Hepatocyte (in vitro differentiated cells): Measurements from ENCODE around the gene AVPI1.

Experiments used
- EZH2 ChIP-seq: fragments of 200-600 bp; sonication (generic); IDR thresholded peaks from 2 replicates; pipeline ENCODE4 v1.6.1; 2016; ENCODE audit warnings: antibody characterized with exemption, mild to moderate bottlenecking, borderline replicate concordance
- EZH2phosphoT487 ChIP-seq: fragments of 200-600 bp; sonication (generic); IDR thresholded peaks from one replicate; pipeline ENCODE4 v1.6.1; 2018; ENCODE audit warnings: antibody characterized with exemption, mild to moderate bottlenecking, low read depth, moderate library complexity; ENCODE audit not compliant: unreplicated experiment, severe bottlenecking
- TF ChIP-seq, protein P1 (sequence below): fragments of 200-600 bp; sonication (generic); IDR thresholded peaks from 2 replicates; pipeline ENCODE4 v1.5.1; 2016; ENCODE audit warnings: antibody characterized with exemption, mild to moderate bottlenecking; ENCODE audit not compliant: poor library complexity

DNA sequence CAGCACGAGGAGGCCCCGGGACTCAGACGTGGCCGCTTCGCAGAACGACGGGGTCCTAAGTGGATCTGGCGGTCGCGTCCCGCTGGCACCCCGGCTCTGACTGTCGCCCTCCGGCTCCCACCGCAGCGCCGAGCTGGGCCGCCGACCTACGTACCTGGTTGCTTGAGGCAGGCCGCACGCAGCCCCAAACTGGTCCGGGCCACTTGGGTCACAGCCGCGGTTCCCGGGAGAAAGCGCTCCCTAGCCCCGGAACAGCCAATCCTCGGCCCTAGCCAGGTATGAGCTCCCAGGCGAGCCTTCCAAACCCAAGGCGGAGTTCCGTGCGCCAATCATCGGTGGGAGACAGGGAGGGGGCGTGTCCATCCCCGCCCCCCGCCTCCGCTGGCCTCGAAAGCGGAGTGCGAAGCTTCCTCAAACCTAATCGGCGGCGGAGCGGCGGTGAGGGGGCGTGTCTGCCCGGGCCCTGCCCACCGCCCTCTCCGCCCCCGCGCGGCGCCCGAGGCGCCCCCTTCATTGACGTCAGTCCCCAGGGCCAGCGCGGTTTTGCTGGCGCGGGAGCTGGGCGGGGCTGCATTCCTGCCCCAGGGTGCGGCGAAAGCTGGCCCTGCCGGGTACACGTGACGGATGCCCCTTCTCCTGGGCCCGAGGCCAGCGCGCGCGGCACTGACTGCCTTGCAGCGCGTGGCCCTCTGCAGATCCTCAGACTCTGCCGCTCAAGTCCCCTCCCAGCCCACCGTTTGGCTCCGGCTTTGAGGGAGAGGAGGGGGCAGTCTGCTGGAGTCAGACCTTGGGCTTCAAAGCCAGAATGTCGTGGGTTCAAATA, at the start of gene AVPI1:
- no peak for TF ChIP-seq EZH2
- TF ChIP-seq, protein P1, sequence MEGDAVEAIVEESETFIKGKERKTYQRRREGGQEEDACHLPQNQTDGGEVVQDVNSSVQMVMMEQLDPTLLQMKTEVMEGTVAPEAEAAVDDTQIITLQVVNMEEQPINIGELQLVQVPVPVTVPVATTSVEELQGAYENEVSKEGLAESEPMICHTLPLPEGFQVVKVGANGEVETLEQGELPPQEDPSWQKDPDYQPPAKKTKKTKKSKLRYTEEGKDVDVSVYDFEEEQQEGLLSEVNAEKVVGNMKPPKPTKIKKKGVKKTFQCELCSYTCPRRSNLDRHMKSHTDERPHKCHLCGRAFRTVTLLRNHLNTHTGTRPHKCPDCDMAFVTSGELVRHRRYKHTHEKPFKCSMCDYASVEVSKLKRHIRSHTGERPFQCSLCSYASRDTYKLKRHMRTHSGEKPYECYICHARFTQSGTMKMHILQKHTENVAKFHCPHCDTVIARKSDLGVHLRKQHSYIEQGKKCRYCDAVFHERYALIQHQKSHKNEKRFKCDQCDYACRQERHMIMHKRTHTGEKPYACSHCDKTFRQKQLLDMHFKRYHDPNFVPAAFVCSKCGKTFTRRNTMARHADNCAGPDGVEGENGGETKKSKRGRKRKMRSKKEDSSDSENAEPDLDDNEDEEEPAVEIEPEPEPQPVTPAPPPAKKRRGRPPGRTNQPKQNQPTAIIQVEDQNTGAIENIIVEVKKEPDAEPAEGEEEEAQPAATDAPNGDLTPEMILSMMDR, result no peak
- TF ChIP-seq EZH2phosphoT487, result no peak
